IMR-90 (cell line): Measurements from ENCODE around the gene ZC3H7B.

Experiments used
- CTCF ChIP-seq: conservative IDR thresholded peaks from 2 replicates; pipeline ENCODE4 v1.5.1; 2012; ENCODE audit warnings: mild to moderate bottlenecking, low read depth, low read length, improper control_type of control experiment
- MAFK ChIP-seq: IDR thresholded peaks from 2 replicates; pipeline ENCODE4 v1.6.1; 2012; ENCODE audit warnings: low read depth, low read length, improper control_type of control experiment
- MAZ ChIP-seq: IDR thresholded peaks from 2 replicates; pipeline ENCODE4 v1.6.1; 2012; ENCODE audit warnings: low read depth, mild to moderate bottlenecking, low read length, improper control_type of control experiment, moderate library complexity, borderline replicate concordance
- MXI1 ChIP-seq: IDR thresholded peaks from 2 replicates; pipeline ENCODE4 v1.6.1; 2012; ENCODE audit warnings: low read depth, mild to moderate bottlenecking, low read length, moderate library complexity, borderline replicate concordance
- NFE2L2 ChIP-seq: fragments of 150-350 bp; IDR thresholded peaks from 2 replicates; pipeline ENCODE4 v1.6.1; 2016; ENCODE audit warnings: low read depth, mild to moderate bottlenecking, low read length
- POLR2A ChIP-seq: IDR thresholded peaks from 2 replicates; pipeline ENCODE4 v1.6.1; 2012; ENCODE audit warnings: mild to moderate bottlenecking, low read depth, low read length
- RFX5 ChIP-seq: IDR thresholded peaks from 2 replicates; pipeline ENCODE4 v1.8.0; 2012; ENCODE audit warnings: low read depth, mild to moderate bottlenecking, low read length, moderate library complexity
- USF2 ChIP-seq: fragments of 150-350 bp; IDR thresholded peaks from 2 replicates; pipeline ENCODE4 v1.6.1; 2017; ENCODE audit warnings: mild to moderate bottlenecking, antibody characterized with exemption, low read length, low read depth

DNA sequence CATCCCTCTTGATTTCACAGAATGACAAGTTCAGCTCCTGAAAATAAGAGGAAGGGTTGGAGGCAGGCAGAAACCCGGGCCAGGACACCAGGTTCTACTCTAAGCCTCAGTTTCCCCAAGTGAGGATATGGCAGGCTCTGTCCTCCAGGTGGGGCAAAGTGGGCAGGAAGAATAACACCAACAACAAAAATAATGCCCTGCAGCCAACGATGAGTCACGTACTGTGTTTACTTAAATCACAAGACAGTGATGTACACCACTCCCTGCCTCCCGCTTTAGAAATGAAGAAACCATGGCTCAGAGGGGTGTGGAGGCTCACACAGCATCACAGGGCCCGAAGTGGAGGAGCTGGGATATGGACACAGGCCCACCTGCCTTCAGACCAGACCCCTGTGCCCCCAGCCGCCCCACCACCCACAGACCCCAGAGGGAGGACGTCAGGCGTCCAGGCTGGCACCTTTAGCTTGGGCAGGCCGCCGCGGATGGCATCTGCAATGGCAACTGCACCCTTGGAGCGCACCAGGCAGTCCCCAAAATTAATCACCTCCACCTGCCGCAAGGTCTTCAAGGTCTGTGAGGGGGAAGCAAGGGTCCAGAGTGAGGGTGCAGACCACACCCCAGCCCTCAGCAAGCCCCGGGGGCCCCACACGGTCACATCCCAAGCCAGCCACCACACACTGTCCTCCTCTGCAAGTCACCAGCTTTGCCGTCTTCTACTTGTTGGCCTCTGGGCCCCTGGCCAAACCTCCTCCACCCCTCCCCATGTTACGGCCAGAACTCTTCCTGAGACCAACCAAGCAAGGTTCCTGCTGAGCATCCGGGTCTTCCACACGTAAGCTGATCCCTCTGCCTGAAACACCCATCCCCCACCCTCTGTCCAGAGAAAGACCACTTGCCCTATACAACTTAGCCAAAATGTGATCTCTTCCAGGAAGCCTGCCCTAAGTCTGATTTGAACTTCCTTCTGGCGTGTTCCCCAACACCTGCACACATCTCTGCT, 44.8 kb upstream of the ZC3H7B start:
- TF ChIP-seq POLR2A (no peak), CTCF (peak; percentile 31), NFE2L2 (no peak), MAFK (no peak), RFX5 (no peak), MAZ (no peak), USF2 (no peak), MXI1 (no peak)
